HG03095 (cell line): ENCODE measurements around the gene C1QTNF5.
A peak's percentile ranks its signal among the peaks of the same experiment; 100 is the strongest.
"Not testable (repeated sequence)": the region's sequence is repeated elsewhere in the genome, so short reads cannot be mapped to it uniquely, and the experiment has no call there.

Source experiments
- ATAC-seq: cut with Tn5 transposase; IDR thresholded peaks from one replicate; pipeline ENCODE4 v1.9.1; 2021; ENCODE audit warnings: moderate library complexity; ENCODE audit not compliant: unreplicated experiment

C1QTNF5 gene

GRCh38 chr11:119340335-119341221, at the start of gene C1QTNF5:
Gene C1QTNF5 (minus strand): TSS chr11:119340883. CDS start chr11:119340397, 486 bp downstream.
- ATAC-seq: no peak

- ATAC-seq: no peak
These were observed 49.0 kb upstream of the C1QTNF5 start for GRCh38 chr11:119389611-119390254.

GRCh38 chr11:119388103-119388502, 47.4 kb upstream of the C1QTNF5 start:
- ATAC-seq: no peak

GRCh38 chr11:119384332-119384731, 43.6 kb upstream of the C1QTNF5 start:
- ATAC-seq: no peak

GRCh38 chr11:119382513-119382912, 41.8 kb upstream of the C1QTNF5 start:
- ATAC-seq: not testable (repeated sequence)

- no peak for ATAC-seq
These were observed 41.4 kb upstream of the C1QTNF5 start for GRCh38 chr11:119382101-119382500.

- ATAC-seq: peak; percentile 98
These were observed 40.7 kb upstream of the C1QTNF5 start, which contains the start of gene USP2 for GRCh38 chr11:119381181-119381988. Gene USP2 (minus strand): TSS chr11:119381690. CDS start chr11:119373480, 8,210 bp downstream.

- ATAC-seq: no peak
These were observed 40.1 kb upstream of the C1QTNF5 start for GRCh38 chr11:119380827-119381180.

GRCh38 chr11:119380160-119380826, 39.6 kb upstream of the C1QTNF5 start:
- no peak for ATAC-seq

- ATAC-seq: no peak
These were observed 38.3 kb upstream of the C1QTNF5 start for GRCh38 chr11:119378851-119379465.

- ATAC-seq: no peak
These were observed 37.4 kb upstream of the C1QTNF5 start for GRCh38 chr11:119377961-119378667.

GRCh38 chr11:119377112-119377901, 36.6 kb upstream of the C1QTNF5 start:
- no peak for ATAC-seq

GRCh38 chr11:119376197-119376847, 35.6 kb upstream of the C1QTNF5 start:
- no peak for ATAC-seq

GRCh38 chr11:119375337-119376196, 34.9 kb upstream of the C1QTNF5 start:
- no peak for ATAC-seq

GRCh38 chr11:119374632-119375336, 34.1 kb upstream of the C1QTNF5 start:
- ATAC-seq: no peak

- ATAC-seq: no peak
These were observed 33.4 kb upstream of the C1QTNF5 start for GRCh38 chr11:119373921-119374631.
